HepG2 (cell line): Measurements from ENCODE around the gene RIPOR3. TPM values are rescaled to one million over a fixed set of nuclear protein-coding genes. Genes with fewer than 3 reads are reported as not detected.

Source experiments
- EED ChIP-seq: sonication (generic); formaldehyde crosslinking; IDR thresholded peaks from 2 replicates; pipeline ENCODE4 v1.5.0; 2020; ENCODE audit warnings: mild to moderate bottlenecking, missing genetic modification reagents
- EP300 ChIP-seq, 3 experiments: sonication (generic) in 1 of 3; formaldehyde crosslinking in 1 of 3; IDR thresholded peaks; 2 replicates each; pipeline versions ENCODE4 v1.5.1 to v1.6.1; 2011 to 2020; ENCODE audit warnings: low read depth in 2 of 3, low read length in 2 of 3, borderline replicate concordance in 1 of 3, improper control_type of control experiment in 1 of 3, mild to moderate bottlenecking in 1 of 3, missing genetic modification reagents in 1 of 3, moderate library complexity in 1 of 3
- HNF1A ChIP-seq, 2 experiments: sonication (generic) in 1 of 2; formaldehyde crosslinking in 1 of 2; IDR thresholded peaks; 2 replicates each; pipeline versions ENCODE4 v1.4.0 to v1.6.1; 2016 to 2020; ENCODE audit warnings: borderline replicate concordance in 1 of 2, low read depth in 1 of 2, mild to moderate bottlenecking in 1 of 2, missing genetic modification reagents in 1 of 2
- HOXA9 ChIP-seq: sonication (generic); formaldehyde crosslinking; IDR thresholded peaks from 2 replicates; pipeline ENCODE4 v1.8.1; 2022; ENCODE audit warnings: missing genetic modification reagents, mild to moderate bottlenecking, moderate library complexity, borderline replicate concordance
- ISL2 ChIP-seq: sonication (generic); formaldehyde crosslinking; IDR thresholded peaks from 2 replicates; pipeline ENCODE4 v1.5.0; 2020; ENCODE audit warnings: missing genetic modification reagents
- KLF16 ChIP-seq, 2 experiments: sonication (generic) in 1 of 2; formaldehyde crosslinking in 1 of 2; IDR thresholded peaks; 2 replicates each; pipeline versions ENCODE4 v1.6.1 to v1.8.0; 2016 to 2023; ENCODE audit warnings: missing genetic modification reagents in 2 of 2, missing compliant biosample characterization in 1 of 2
- MXI1 ChIP-seq: IDR thresholded peaks from 3 replicates; pipeline ENCODE4 v1.6.1; 2012; ENCODE audit warnings: low read depth, low read length, inconsistent platforms, borderline replicate concordance
- NCOA1 ChIP-seq: sonication (generic); formaldehyde crosslinking; IDR thresholded peaks from 2 replicates; pipeline ENCODE4 v1.9.0; 2021; ENCODE audit warnings: missing genetic modification reagents
- NR3C1 ChIP-seq: sonication (generic); formaldehyde crosslinking; IDR thresholded peaks from 2 replicates; pipeline ENCODE4 v1.4.0; 2020; ENCODE audit warnings: missing genetic modification reagents
- RCOR2 ChIP-seq: IDR thresholded peaks from 2 replicates; pipeline ENCODE4 v1.6.1; 2016; ENCODE audit warnings: missing biosample characterization, missing genetic modification reagents
- REXO4 ChIP-seq: sonication (generic); formaldehyde crosslinking; IDR thresholded peaks from 2 replicates; pipeline ENCODE4 v1.8.0; 2022; ENCODE audit warnings: missing genetic modification reagents, mild to moderate bottlenecking, borderline replicate concordance
- RFX3 ChIP-seq: IDR thresholded peaks from 2 replicates; pipeline ENCODE4 v1.6.1; 2016; ENCODE audit warnings: missing biosample characterization, missing genetic modification reagents
- SALL1 ChIP-seq: sonication (generic); formaldehyde crosslinking; IDR thresholded peaks from 2 replicates; pipeline ENCODE4 v1.8.0; 2022; ENCODE audit warnings: mild to moderate bottlenecking, missing genetic modification reagents
- SMYD3 ChIP-seq: sonication (generic); formaldehyde crosslinking; IDR thresholded peaks from 2 replicates; pipeline ENCODE4 v1.8.1; 2023; ENCODE audit warnings: mild to moderate bottlenecking, missing genetic modification reagents
- TBP ChIP-seq: sonication (generic); formaldehyde crosslinking; IDR thresholded peaks from 2 replicates; pipeline ENCODE4 v1.5.0; 2020; ENCODE audit warnings: missing genetic modification reagents
- TCF7L2 ChIP-seq: IDR thresholded peaks from 2 replicates; pipeline ENCODE4 v1.6.1; 2011; ENCODE audit warnings: mild to moderate bottlenecking, low read depth, low read length, moderate library complexity
- TEAD3 ChIP-seq: optimal IDR thresholded peaks from 2 replicates; pipeline ENCODE3; 2016; ENCODE audit warnings: borderline replicate concordance
- TOE1 ChIP-seq: sonication (generic); formaldehyde crosslinking; IDR thresholded peaks from 2 replicates; pipeline ENCODE4 v1.4.0; 2020; ENCODE audit warnings: mild to moderate bottlenecking, missing genetic modification reagents
- ZBTB7A ChIP-seq: sonication (generic); formaldehyde crosslinking; IDR thresholded peaks from 2 replicates; pipeline ENCODE4 v1.8.0; 2022; ENCODE audit warnings: mild to moderate bottlenecking, missing genetic modification reagents
- ZC3H13 ChIP-seq: sonication (generic); formaldehyde crosslinking; IDR thresholded peaks from 2 replicates; pipeline ENCODE4 v1.8.1; 2023; ENCODE audit warnings: mild to moderate bottlenecking, missing genetic modification reagents, moderate library complexity
- ZNF362 ChIP-seq: sonication (generic); formaldehyde crosslinking; IDR thresholded peaks from 2 replicates; pipeline ENCODE4 v1.4.0; 2020; ENCODE audit warnings: missing genetic modification reagents, mild to moderate bottlenecking, borderline replicate concordance
- ZNF629 ChIP-seq: sonication (generic); formaldehyde crosslinking; conservative IDR thresholded peaks from 2 replicates; pipeline ENCODE4 v1.5.0; 2020; ENCODE audit warnings: missing genetic modification reagents
- ZNF672 ChIP-seq: sonication (generic); formaldehyde crosslinking; IDR thresholded peaks from 2 replicates; pipeline ENCODE4 v1.8.1; 2022; ENCODE audit warnings: missing genetic modification reagents
- ZNF749 ChIP-seq: sonication (generic); formaldehyde crosslinking; IDR thresholded peaks from 2 replicates; pipeline ENCODE4 v1.8.0; 2022; ENCODE audit warnings: mild to moderate bottlenecking, missing genetic modification reagents, moderate library complexity, borderline replicate concordance
- ZNF768 ChIP-seq: sonication (generic); formaldehyde crosslinking; IDR thresholded peaks from 2 replicates; pipeline ENCODE4 v1.4.0; 2020; ENCODE audit warnings: missing genetic modification reagents
- polyA plus RNA-seq, 8 experiments: library from polyadenylated mRNA; depleted of rRNA in 3 of 8; stranded (reverse) in 7 of 8; unstranded in 1 of 8; fragments of >200 nt; fragmentation: Illumina TruSeq in 4 of 8; extraction: Trizol in 4 of 8; gene quantifications; 2 replicates each; pipeline versions ENCODE4 v1.2.1 to v1.2.3, GENCODE V29; 2011 to 2016; ENCODE audit warnings: low read depth in 4 of 8, missing spikeins in 1 of 8, mixed read lengths in 1 of 8; ENCODE audit not compliant: insufficient read depth in 1 of 8
- total RNA-seq, 5 experiments: library from RNA; depleted of rRNA; stranded (reverse); fragments of >200 nt; fragmentation: Illumina TruSeq; extraction: Trizol; gene quantifications; 2 replicates each; pipeline ENCODE4 v1.2.3, GENCODE V29; 2016; ENCODE audit warnings: low read depth in 1 of 5

Gene RIPOR3
- total and polyA plus RNA-seq, 2 of the 13 experiments (the other 11 are each of a cell fraction or from before 2014, with no cell fraction given), result 0.18 TPM; not detected in 1

- TF ChIP-seq ZC3H13 (CRISPR knock-in tag) (no peak), HOXA9 (no peak), NCOA1 (CRISPR knock-in tag) (peak; percentile 52; the same call in 1 of the 2 replicates), ZNF672 (CRISPR knock-in tag) (no peak), SMYD3 (CRISPR knock-in tag) (no peak), ZNF768 (CRISPR knock-in tag) (peak; percentile 53; the same call in 1 of the 2 replicates), SALL1 (0 out of 2 replicates have a peak, but pooled peaks have one; percentile 17), RFX3 (CRISPR knock-in tag) (no peak), NR3C1 (CRISPR knock-in tag) (no peak), ZNF749 (CRISPR knock-in tag) (no peak), TEAD3 (peak; percentile 48), EP300 (IDR thresholded peaks at IDR 0.05; ENCODE audit: low read depth in 2 of 2, low read length in 2 of 2) (no peak), EP300 (CRISPR knock-in tag; IDR thresholded peaks at IDR 0.05; ENCODE audit: borderline replicate concordance) (0 out of 2 replicates have a peak, but pooled peaks have one; percentile 25), KLF16 (CRISPR knock-in tag; IDR thresholded peaks at IDR 0.05) (no peak), RCOR2 (0 out of 2 replicates have a peak, but pooled peaks have one; percentile 40), TBP (CRISPR knock-in tag) (no peak), TOE1 (CRISPR knock-in tag) (no peak), ZNF362 (CRISPR knock-in tag) (0 out of 2 replicates have a peak, but pooled peaks have one; percentile 15), TCF7L2 (no peak), ZBTB7A (0 out of 2 replicates have a peak, but pooled peaks have one; percentile 26), HNF1A (IDR thresholded peaks at IDR 0.05; ENCODE audit: low read depth) (0 out of 2 replicates have a peak, but pooled peaks have one; percentile 18), HNF1A (CRISPR knock-in tag; IDR thresholded peaks at IDR 0.05; ENCODE audit: borderline replicate concordance) (0 out of 2 replicates have a peak, but pooled peaks have one; percentile 43), ZNF629 (CRISPR knock-in tag) (peak; percentile 93), ISL2 (CRISPR knock-in tag) (no peak), REXO4 (CRISPR knock-in tag) (no peak), MXI1 (no peak), EED (CRISPR knock-in tag) (no peak)
Measured at GRCh38 chr20:50681359-50682064, 9.8 kb downstream of the RIPOR3 start (continued).
